Cortex of kidney (tissue), 1 donor: ENCODE data around the gene FBL.
"Not testable (repeated sequence)": the region's sequence is repeated elsewhere in the genome, so short reads cannot be mapped to it uniquely, and the experiment has no call there.

ENCODE experiments used
- DNase-seq: peaks from one replicate; lab custom pipeline; 2025; lab: John Stamatoyannopoulos, UW

FBL gene

DNA sequence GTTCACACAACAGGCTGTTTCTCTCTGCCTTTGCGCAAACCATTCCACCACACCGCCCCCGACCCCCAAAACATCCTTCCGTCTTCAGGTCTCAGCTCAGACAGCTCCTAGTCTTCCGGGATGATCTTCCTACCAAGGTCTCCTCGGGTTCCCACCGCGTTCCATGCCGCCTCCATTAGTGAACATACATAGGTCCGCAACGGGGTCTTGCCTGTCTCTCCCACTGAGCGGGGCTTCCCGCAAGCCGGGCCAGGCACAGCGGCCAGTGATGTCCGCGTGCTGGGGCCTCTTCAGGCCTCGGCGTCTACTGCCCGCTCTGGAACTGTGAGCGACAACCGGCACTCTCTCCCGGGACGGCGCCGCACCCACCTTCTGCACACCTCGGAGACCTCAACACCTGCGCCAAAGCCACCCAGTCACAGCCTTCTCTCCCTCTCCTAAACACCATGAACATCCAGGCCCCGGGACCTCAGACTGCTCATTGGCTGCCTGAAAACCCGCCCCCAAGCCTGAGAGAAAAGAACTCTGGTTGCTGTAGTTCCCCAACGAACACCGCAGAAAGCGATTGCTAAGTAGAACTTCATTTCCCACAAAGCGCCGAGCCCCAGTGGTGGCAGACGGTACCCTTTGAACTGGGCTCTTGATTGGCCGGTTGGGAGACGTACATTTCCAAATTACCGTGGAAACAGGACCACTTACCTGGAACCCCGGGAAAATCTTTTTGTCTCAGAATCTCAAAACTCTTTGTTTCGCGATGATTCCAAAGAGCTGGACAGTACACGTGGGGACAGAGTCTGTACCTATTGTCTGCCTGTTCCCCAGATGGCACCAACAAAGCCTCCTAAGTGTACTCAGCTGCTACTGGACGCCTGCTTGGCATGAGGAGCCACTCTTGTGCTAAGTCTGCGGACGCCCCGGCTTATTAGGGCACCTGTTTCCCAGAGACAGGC, 21.8 kb downstream of the FBL start:
- no peak for DNase-seq

DNA sequence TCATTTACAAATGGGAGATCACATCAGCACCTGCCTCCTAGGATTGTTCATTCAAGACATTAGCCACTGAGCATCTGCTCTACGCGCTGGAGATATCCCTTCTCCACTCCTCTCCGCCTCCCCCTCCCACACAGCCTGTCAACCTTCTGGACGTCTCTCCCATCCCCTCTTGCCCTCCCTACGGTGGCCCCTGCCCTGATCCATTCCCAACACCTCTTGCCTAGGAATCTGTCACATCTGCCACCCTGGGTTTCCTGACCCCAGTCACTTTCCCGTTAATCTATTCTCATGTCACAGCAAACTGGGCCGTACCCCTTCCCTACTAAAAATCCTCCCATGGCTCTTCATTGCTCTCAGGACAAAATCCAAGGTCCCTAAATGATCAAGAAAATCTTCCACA, 22.5 kb downstream of the FBL start:
- DNase-seq = no peak

- no peak for DNase-seq
Observed at GRCh38 chr19:39820696-39821095, 25.5 kb downstream of the FBL start.

- no peak for DNase-seq
Observed at GRCh38 chr19:39819786-39820185, 26.4 kb downstream of the FBL start.

DNA sequence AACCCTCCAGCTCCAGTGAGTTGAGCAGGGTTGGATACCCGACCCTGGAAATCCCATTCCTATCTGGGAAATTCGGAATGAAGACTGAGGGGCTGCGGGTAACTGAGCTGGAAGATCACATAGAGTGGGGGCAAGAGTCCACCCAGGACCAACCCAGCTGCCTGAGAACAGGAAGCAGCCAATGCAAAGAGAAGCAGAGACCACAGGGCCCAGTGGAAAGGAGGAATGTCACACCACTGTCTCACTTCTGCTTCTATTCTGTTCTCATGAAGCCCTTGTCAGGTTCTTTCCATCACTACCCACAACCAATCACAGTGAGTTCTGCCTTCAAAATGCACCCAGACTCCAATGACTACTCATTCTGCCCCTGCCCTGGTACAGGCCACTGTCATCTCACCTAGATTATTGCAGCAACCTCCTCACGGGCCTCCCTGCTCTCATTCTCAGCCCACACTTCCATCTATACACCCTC, 27.5 kb downstream of the FBL start:
- no peak for DNase-seq

GRCh38 chr19:39817888-39818561, 28.2 kb downstream of the FBL start:
- no peak for DNase-seq

GRCh38 chr19:39816287-39817048, 29.7 kb downstream of the FBL start:
- no peak for DNase-seq

DNA sequence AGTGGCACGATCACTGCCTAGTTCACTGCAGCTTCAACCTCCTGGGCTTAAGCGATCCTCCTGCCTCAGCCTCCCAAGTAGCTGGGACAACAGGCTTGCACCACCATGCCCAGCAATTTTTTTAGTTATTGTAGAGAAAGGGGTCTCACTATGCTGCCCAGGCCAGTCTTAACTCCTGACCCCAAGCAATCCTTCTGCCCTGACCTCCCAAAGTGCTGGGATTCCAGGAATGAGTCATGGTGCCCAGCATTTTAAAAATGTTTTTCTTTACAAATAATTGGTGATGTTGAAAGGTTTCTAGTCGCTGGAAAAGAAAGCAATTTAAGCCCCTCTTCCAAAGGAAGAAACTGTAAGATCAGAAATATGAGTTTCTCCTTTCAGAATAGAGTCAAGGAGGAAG, 31.6 kb downstream of the FBL start:
- no peak for DNase-seq

GRCh38 chr19:39814111-39814510, 32.1 kb downstream of the FBL start:
- not testable (repeated sequence) for DNase-seq

DNA sequence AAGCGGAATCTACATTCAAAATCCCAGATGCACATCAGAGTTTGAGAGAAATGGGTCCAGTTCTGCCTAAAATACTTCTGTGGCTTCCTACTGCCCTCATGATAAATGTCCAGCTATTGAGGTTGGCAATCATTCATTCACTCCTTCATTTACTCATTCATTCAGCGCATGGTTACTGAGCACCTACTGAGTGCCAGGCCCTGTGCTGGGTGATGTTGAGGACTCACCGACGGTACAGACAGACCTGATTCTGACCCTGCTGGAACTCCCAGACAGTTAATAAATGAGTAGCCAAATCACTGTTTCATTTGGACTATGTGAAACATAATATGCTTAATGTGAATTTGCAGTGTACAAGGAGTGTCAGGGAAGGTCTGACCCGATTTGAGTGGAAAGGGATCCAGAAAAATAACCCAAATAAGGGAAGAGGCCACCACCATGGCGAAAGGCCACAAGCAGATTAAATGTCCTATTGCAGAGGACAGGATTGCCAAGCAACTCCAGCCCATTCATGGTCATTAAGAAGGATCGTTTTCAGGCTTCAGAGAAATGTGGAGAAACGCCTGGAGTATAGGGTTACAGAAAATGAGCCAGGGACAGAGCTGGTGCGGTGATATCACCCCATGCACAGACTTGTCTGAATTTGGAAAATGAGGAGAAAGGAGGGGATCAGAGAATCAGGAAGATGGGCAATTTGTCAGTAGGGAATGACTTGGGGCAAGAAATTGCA, 32.8 kb downstream of the FBL start:
- no peak for DNase-seq

GRCh38 chr19:39811064-39811463, 35.1 kb downstream of the FBL start:
- DNase-seq = no peak

DNA sequence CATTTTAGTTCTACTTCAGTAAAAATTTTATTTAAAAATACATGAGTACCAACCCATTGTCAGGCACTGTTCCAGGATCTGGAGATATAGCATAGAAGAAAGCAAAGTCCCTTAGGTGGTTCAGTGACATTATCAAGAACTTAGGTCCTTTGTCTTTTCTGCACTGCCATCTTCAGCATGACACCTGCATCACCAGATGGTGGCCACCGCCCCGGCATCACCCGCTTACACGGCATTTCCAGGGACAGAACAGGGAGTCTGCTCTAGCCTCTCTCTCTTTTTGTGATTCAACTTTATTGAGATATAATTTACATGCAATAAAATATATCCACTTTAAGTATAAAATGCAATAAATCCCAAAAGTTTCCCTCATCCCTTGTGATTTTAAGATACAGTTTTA, 35.8 kb downstream of the FBL start:
- no peak for DNase-seq

DNA sequence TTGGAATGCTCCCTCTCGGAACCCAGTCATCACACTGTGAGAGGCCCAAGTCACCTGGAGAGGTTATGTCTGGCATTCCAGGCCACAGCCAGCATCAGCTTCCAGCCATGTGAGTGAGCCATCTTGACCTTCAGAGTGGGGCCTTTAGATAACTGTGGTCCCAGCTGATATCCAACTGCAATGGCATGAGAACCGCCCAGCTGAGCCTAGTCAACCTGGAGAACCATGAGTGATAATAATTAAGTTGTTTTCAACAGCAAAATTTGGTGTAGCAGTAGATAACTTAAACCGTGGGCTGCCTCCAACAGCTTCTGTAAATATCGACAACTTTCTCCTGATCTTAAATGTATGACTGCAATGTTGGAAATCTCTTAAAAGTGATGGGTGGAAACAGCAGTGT, 36.8 kb downstream of the FBL start:
- DNase-seq = no peak

DNA sequence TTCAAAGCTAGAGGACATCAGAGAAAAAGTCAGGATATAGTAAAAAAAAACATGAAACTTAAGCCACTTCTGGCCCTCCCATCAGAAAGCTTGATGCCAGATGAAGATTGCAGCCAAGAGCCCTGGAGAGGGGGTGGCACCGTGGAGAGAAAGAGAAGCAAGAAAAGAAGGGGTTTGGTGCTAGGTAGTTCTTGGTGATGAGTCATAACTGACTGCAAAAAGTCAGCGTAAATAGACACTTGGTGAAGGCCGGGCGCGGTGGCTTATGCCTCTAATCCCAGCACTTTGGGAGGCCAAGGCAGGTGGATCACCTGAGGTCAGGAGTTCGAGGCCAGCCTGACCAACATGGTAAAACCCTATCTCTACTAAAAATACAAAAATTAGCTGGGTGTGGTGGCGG, 37.5 kb downstream of the FBL start:
- not testable (repeated sequence) for DNase-seq

DNA sequence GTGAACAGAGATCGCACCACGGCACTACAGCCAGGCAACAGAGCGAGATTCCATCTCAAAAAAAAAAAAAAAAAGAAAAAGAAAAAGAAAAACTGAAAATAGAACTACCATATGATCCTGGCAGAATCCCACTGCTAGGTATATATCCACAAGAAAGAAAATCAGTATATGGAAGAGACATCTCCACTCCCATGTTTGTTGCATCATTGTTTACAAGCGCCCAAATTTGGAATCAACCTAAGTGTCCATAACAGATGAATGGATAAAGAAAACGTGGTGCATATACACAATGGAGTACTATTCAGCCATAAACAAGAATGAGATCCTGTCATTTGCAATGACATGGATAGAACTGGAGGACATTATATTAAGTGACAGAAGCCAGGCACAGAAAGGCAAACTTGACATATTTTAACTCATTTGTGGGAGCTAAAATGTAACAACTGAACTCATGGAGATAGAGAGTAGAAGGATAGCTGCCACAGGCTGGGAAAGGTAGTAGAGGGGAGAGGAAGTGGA, 38.3 kb downstream of the FBL start:
- DNase-seq = no peak

GRCh38 chr19:39805104-39805503, 41.1 kb downstream of the FBL start:
- no peak for DNase-seq

- no peak for DNase-seq
Observed at GRCh38 chr19:39802958-39803357, 43.2 kb downstream of the FBL start.

- no peak for DNase-seq
Observed at GRCh38 chr19:39797083-39797482, 49.1 kb downstream of the FBL start.

DNA sequence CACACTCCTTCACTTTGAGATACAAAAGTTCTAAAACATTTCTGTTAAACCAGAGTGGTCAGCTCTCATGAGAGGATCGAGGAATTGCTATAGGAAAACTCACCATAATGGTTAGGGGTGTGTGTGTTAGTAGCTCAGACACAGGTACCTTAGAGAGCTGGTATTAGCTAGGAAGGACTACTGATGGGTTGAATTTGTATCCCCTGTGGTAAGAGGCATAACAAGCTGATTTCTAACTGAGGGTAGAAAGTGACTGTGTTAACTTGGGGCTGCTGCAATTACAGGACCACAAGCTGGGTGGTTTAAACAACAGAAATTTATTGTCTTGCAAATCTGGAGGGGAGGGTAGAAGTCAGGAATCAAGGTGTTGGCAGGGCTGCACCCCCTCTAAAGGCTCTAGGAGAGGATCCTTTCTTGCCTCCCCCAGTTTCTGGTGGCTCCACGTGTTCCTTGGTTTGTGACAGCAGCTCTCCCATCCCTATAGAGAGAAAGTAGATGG, 50.1 kb downstream of the FBL start:
- no peak for DNase-seq

- DNase-seq = no peak
Observed at GRCh38 chr19:39795001-39795400, 51.2 kb downstream of the FBL start.

DNA sequence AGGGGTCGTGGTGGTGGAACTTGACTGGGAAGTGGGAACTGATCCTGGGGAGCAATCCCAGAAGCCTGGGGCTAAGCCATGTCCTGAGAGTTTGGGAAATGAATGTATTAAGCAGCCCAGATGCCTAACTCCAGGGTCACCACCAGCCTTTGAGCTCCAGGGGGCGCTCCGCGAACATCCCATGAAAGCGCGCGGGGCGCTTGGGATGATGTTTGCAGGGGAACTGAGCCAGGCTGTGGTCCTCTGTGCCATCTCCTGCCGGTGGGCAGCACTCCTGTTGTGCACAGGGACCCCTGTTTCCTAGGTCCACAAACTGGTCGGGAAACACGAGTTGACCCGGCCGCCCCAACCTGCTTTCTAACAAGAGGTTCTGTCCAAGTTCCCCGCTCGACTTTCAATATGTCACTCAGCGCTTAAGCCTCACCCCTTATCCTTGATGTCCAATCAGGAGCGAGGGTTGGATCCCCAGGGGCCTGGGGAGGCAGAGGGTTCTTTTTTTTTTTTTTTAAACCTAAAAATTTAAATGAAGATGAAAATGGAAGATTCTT, 53.1 kb downstream of the FBL start:
- no peak for DNase-seq
